A549 (cell line): ENCODE data around the gene FAM25G. TPM values are rescaled to one million over a fixed set of nuclear protein-coding genes. Genes with fewer than 3 reads are reported as not detected.

Experiments used
- ATAC-seq, 2 experiments: fragments of 200-7000 bp in 1 of 2; fragments of >200 bp in 1 of 2; cut with Nextera tagmentation in 1 of 2; cut with Tn5 transposase in 1 of 2; 3 replicates each; pipeline versions ENCODE4 v1.8.0 to v1.9.1; 2018 to 2020; ENCODE audit warnings: mild to moderate bottlenecking in 1 of 2, moderate library complexity in 1 of 2
- CTCF ChIA-PET: fragments of 300-600 bp; sonication (Branson Sonifier 250); formaldehyde crosslinking; extraction: SDS; loops from one replicate; lab custom pipeline; 2021; ENCODE audit warnings: antibody characterized with exemption, inconsistent platforms; lab: Yijun Ruan, JAX
- POLR2A ChIA-PET: fragments of 350-600 bp; formaldehyde crosslinking; extraction: SDS; loops from one replicate; lab custom pipeline; 2021; ENCODE audit warnings: antibody characterized with exemption, inconsistent platforms; lab: Yijun Ruan, JAX
- DNase-seq, 2 experiments: peaks; one replicate each; pipeline versions ENCODE4 v3.0.0 to v3.0.0-alpha.2; 2011 to 2016; ENCODE audit warnings: low read depth in 1 of 2, low spot score in 1 of 2
- FAIRE-seq: peaks from 2 replicates; lab custom pipeline; 2011; peaks lifted over from hg19 to GRCh38; lab: Jason Lieb, UNC
- H3K27ac ChIP-seq, 2 experiments: fragments of >200 bp; sonication (Bioruptor Twin); formaldehyde crosslinking; 3 replicates each; pipeline ENCODE4 v1.5.1; 2016 to 2017
- H3K4me1 ChIP-seq: fragments of >200 bp; sonication (Bioruptor Twin); formaldehyde crosslinking; 3 replicates; pipeline ENCODE4 v1.6.1; 2016
- H3K4me2 ChIP-seq: fragments of >200 bp; sonication (Bioruptor Twin); formaldehyde crosslinking; 3 replicates; pipeline ENCODE4 v1.6.1; 2016
- H3K4me3 ChIP-seq: fragments of >200 bp; sonication (Bioruptor Twin); formaldehyde crosslinking; 3 replicates; pipeline ENCODE4 v1.5.1; 2016
- H3K9me3 ChIP-seq: fragments of >200 bp; sonication (Bioruptor Twin); formaldehyde crosslinking; 3 replicates; pipeline ENCODE4 v1.6.1; 2016
- CBX8 ChIP-seq: fragments of 200-600 bp; sonication (generic); IDR thresholded peaks from 2 replicates; pipeline ENCODE4 v1.6.1; 2016
- CEBPB ChIP-seq, 2 experiments: fragments of >200 bp in 1 of 2; sonication (Bioruptor Twin) in 1 of 2; formaldehyde crosslinking in 1 of 2; IDR thresholded peaks; 2 replicates each; pipeline ENCODE4 v1.6.1; 2012 to 2016
- CHD2 ChIP-seq: fragments of 150-350 bp; IDR thresholded peaks from 2 replicates; pipeline ENCODE4 v1.6.1; 2014; ENCODE audit warnings: low read length; ENCODE audit not compliant: partially characterized antibody
- CHD4 ChIP-seq: fragments of 200-600 bp; sonication (generic); IDR thresholded peaks from 2 replicates; pipeline ENCODE4 v1.6.1; 2016; ENCODE audit warnings: antibody characterized with exemption, mild to moderate bottlenecking, borderline replicate concordance
- E2F6 ChIP-seq: IDR thresholded peaks from 2 replicates; pipeline ENCODE4 v1.6.1; 2012; ENCODE audit warnings: low read depth, borderline replicate concordance
- EP300 ChIP-seq, 2 experiments: fragments of >200 bp; sonication (Bioruptor Twin); formaldehyde crosslinking; IDR thresholded peaks; 2 replicates in 1 of 2; 3 replicates in 1 of 2; pipeline ENCODE4 v1.6.1; 2016 to 2017
- FOSB ChIP-seq: fragments of 250-450 bp; sonication (Bioruptor Pico); IDR thresholded peaks from 2 replicates; pipeline ENCODE4 v1.5.0; 2020; ENCODE audit warnings: mild to moderate bottlenecking, moderate library complexity
- HES2 ChIP-seq: fragments of >200 bp; sonication (Bioruptor Twin); formaldehyde crosslinking; IDR thresholded peaks from 2 replicates; pipeline ENCODE4 v1.6.1; 2016
- HOXB5 ChIP-seq: fragments of 250-450 bp; sonication (Bioruptor Pico); IDR thresholded peaks from 2 replicates; pipeline ENCODE4 v1.5.0; 2020; ENCODE audit warnings: mild to moderate bottlenecking, moderate library complexity
- JUNB ChIP-seq: fragments of >200 bp; sonication (Bioruptor Twin); formaldehyde crosslinking; IDR thresholded peaks from 2 replicates; pipeline ENCODE4 v1.6.1; 2016
- KDM1A ChIP-seq: fragments of 200-600 bp; sonication (generic); IDR thresholded peaks from 2 replicates; pipeline ENCODE4 v1.6.1; 2016; ENCODE audit warnings: low read depth, mild to moderate bottlenecking
- MAFK ChIP-seq: fragments of 450-650 bp; IDR thresholded peaks from 2 replicates; pipeline ENCODE4 v1.6.1; 2014; ENCODE audit not compliant: partially characterized antibody
- MAZ ChIP-seq: fragments of 150-350 bp; IDR thresholded peaks from 2 replicates; pipeline ENCODE4 v1.6.1; 2014; ENCODE audit warnings: antibody characterized with exemption, low read depth, low read length, borderline replicate concordance
- POLR2A ChIP-seq: IDR thresholded peaks from 2 replicates; pipeline ENCODE4 v1.6.1; 2012; ENCODE audit warnings: mild to moderate bottlenecking, low read length
- RFX5 ChIP-seq: fragments of 450-650 bp; IDR thresholded peaks from 2 replicates; pipeline ENCODE4 v1.7.1; 2014; ENCODE audit warnings: antibody characterized with exemption, mild to moderate bottlenecking, moderate library complexity
- SREBF2 ChIP-seq: fragments of 450-650 bp; IDR thresholded peaks from 2 replicates; pipeline ENCODE4 v1.6.1; 2014; ENCODE audit warnings: mild to moderate bottlenecking, moderate library complexity
- TP53 ChIP-seq: fragments of 250-450 bp; sonication (Bioruptor Pico); IDR thresholded peaks from 2 replicates; pipeline ENCODE4 v1.5.0; 2021; ENCODE audit warnings: mild to moderate bottlenecking, moderate library complexity
- ZSCAN20 ChIP-seq: fragments of 250-450 bp; sonication (Bioruptor Pico); IDR thresholded peaks from 2 replicates; pipeline ENCODE4 v1.8.0; 2022; ENCODE audit warnings: mild to moderate bottlenecking, moderate library complexity
- WGBS: methylation state at CpG from one replicate; pipeline ENCODE4 v1.1.6; 2017; ENCODE audit errors: missing lambda C conversion rate; 5-methylcytosine and 5-hydroxymethylcytosine counted together
- polyA plus RNA-seq, 4 experiments: library from polyadenylated mRNA; depleted of rRNA in 3 of 4; stranded (reverse); fragments of >200 nt; fragmentation: RNase III in 1 of 4; extraction: RNeasy Plus Mini Kit Qiagen cat#74134 plus additional on column Dnase treatment in 1 of 4; gene quantifications; 2 replicates in 3 of 4; 3 replicates in 1 of 4; pipeline ENCODE4 v1.2.3, GENCODE V29; 2011 to 2017
- TF ChIP-seq, protein P1 (sequence below): IDR thresholded peaks from 2 replicates; pipeline ENCODE4 v1.6.1; 2012
- TF ChIP-seq, protein P2 (sequence below): fragments of 450-650 bp; IDR thresholded peaks from 2 replicates; pipeline ENCODE4 v1.6.1; 2014; ENCODE audit warnings: antibody characterized with exemption
- TF ChIP-seq, protein P3 (sequence below): IDR thresholded peaks from 2 replicates; pipeline ENCODE4 v1.6.1; 2012

FAM25G gene
- polyA plus RNA-seq, 2 of the 4 experiments (the other 2 are of a cell fraction): not detected

- TF ChIP-seq, protein P1, sequence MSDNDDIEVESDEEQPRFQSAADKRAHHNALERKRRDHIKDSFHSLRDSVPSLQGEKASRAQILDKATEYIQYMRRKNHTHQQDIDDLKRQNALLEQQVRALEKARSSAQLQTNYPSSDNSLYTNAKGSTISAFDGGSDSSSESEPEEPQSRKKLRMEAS: no peak
- no peak overlapping the region for H3K4me3 ChIP-seq
- ATAC-seq (no peak), DNase-seq (no peak), FAIRE-seq (no peak)
- CTCF ChIA-PET: interaction anchor here (0.7 to 1.7 kb wide), 4 partner anchors 57 to 427 kb away, joined by 3 to 4 read pairs (median 3); no protein-coding TSS in a partner anchor
- no peaks in the 10 kb centered on the region for H3K9me3 ChIP-seq
- H3K4me1 ChIP-seq: no peaks in the 10 kb centered on the region
- H3K27ac ChIP-seq: peak overlapping the region in 1 of 2 experiments; percentile 5; a peak in 1 of 6 replicates
- 80% methylated on average over 13 of the region's 13 CpGs for WGBS
- no peak overlapping the region for H3K4me2 ChIP-seq
- POLR2A ChIA-PET: no interaction called here
Observed at GRCh38 chr10:47451273-47451997, 40.1 kb downstream of the FAM25G start.

- POLR2A ChIA-PET: no interaction called here
- WGBS: no CpG with 5 or more reads among the region's 2 CpGs
- Histone ChIP-seq H3K4me1 (no peaks in the 10 kb centered on the region), H3K4me3 (no peak overlapping the region), H3K27ac (no peak overlapping the region), H3K9me3 (peaks cover 10% of the 10 kb centered on the region; the same call in 2 of the 3 replicates), H3K4me2 (no peak overlapping the region)
- DNase-seq (no peak), ATAC-seq (no peak), FAIRE-seq (no peak)
- TF ChIP-seq FOSB: no peak
- no peak for TF ChIP-seq RFX5
- no peak for TF ChIP-seq ZSCAN20 (CRISPR knock-in tag)
- no peak for TF ChIP-seq HOXB5 (CRISPR knock-in tag)
- TF ChIP-seq POLR2A: no peak
- TF ChIP-seq, protein P1: no peak
- TF ChIP-seq EP300 (IDR thresholded peaks at IDR 0.05): no peak
- TF ChIP-seq HES2: no peak
- CTCF ChIA-PET: interaction anchor here (1.0 to 1.7 kb wide), 5 partner anchors 8 to 426 kb away, joined by 3 to 10 read pairs (median 3); no protein-coding TSS in a partner anchor
Observed at GRCh38 chr10:47450442-47450841, 41.1 kb downstream of the FAM25G start.

DNA sequence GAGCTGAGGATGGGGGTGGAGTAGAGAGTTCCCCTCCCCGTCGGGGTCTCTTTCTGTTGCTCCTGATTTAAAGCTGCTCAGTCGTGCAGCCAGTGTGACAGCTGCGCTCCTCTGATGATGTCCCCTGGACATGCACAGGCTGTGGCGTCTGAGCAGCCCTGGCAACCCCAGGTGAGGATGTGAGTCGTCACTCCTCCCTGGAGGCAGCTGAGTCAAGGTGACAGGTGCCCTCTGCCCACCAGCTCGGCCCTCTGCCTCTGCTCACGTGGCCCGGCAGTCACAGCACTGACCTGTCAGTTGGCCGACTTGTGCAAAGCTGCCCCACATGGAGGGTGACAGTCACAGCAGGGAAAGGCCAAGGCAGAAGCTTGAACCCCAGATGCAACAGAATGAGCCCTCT, 41.5 kb downstream of the FAM25G start:
- Histone ChIP-seq H3K9me3 (peaks cover 12% of the 10 kb centered on the region; the same call in 2 of the 3 replicates), H3K4me2 (no peak overlapping the region), H3K4me3 (no peak overlapping the region), H3K27ac (no peak overlapping the region), H3K4me1 (no peaks in the 10 kb centered on the region)
- 80% methylated on average over 10 of the region's 10 CpGs for WGBS
- TF ChIP-seq, protein P2, sequence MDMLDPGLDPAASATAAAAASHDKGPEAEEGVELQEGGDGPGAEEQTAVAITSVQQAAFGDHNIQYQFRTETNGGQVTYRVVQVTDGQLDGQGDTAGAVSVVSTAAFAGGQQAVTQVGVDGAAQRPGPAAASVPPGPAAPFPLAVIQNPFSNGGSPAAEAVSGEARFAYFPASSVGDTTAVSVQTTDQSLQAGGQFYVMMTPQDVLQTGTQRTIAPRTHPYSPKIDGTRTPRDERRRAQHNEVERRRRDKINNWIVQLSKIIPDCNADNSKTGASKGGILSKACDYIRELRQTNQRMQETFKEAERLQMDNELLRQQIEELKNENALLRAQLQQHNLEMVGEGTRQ: no peak
- TF ChIP-seq MAZ: no peak
- no peak for TF ChIP-seq FOSB
- no peak for TF ChIP-seq SREBF2
- no peak for TF ChIP-seq E2F6
- TF ChIP-seq JUNB: no peak
- TF ChIP-seq MAFK: no peak
- TF ChIP-seq POLR2A: no peak
- POLR2A ChIA-PET: no interaction called here
- CTCF ChIA-PET: interaction anchor here (1.0 to 1.7 kb wide), 5 partner anchors 9 to 425 kb away, joined by 3 to 10 read pairs (median 3); no protein-coding TSS in a partner anchor
- no peak for DNase-seq
- FAIRE-seq: no peak
- ATAC-seq: no peak

- ChIA-PET POLR2A (no interaction called here), CTCF (interaction anchor here (1.1 to 1.7 kb wide), 3 partner anchors 9 to 11 kb away, joined by 3 to 10 read pairs (median 5); no protein-coding TSS in a partner anchor)
- FAIRE-seq (no peak), DNase-seq (no peak), ATAC-seq (peak; percentile 29 to 32; a peak in 4 of 6 replicates)
- 65% methylated on average over 9 of the region's 9 CpGs for WGBS
- H3K27ac ChIP-seq: no peak overlapping the region
- H3K4me2 ChIP-seq: no peak overlapping the region
- no peaks in the 10 kb centered on the region for H3K4me1 ChIP-seq
- H3K4me3 ChIP-seq: no peak overlapping the region
- peaks cover 12% of the 10 kb centered on the region; the same call in 2 of the 3 replicates for H3K9me3 ChIP-seq
- TF ChIP-seq CEBPB (IDR thresholded peaks at IDR 0.05) (no peak), E2F6 (no peak), CHD2 (no peak), KDM1A (no peak), TP53 (CRISPR knock-in tag) (no peak), CHD4 (no peak), CBX8 (no peak)
- TF ChIP-seq, protein P3, sequence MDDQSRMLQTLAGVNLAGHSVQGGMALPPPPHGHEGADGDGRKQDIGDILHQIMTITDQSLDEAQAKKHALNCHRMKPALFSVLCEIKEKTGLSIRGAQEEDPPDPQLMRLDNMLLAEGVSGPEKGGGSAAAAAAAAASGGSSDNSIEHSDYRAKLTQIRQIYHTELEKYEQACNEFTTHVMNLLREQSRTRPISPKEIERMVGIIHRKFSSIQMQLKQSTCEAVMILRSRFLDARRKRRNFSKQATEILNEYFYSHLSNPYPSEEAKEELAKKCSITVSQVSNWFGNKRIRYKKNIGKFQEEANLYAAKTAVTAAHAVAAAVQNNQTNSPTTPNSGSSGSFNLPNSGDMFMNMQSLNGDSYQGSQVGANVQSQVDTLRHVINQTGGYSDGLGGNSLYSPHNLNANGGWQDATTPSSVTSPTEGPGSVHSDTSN: no peak
- TF ChIP-seq, protein P1: no peak
Observed at GRCh38 chr10:47449102-47449978, 42.2 kb downstream of the FAM25G start.
